Measurements from ENCODE around the gene ZNRF3. TPM values are rescaled to one million over a fixed set of nuclear protein-coding genes. Genes with fewer than 3 reads are reported as not detected.

Gene ZNRF3
- polyA plus RNA-seq, 1 of the 3 experiments (the other 2 are of a cell fraction) = 4.2 TPM

GRCh38 chr22:29016067-29016938 lies 132.9 kb downstream of the ZNRF3 start (continued):
- TF ChIP-seq PBX3 (IDR thresholded peaks at IDR 0.05) (no peak), MEF2A (IDR thresholded peaks at IDR 0.05; ENCODE audit: borderline replicate concordance, low read depth) (no peak), MAX (IDR thresholded peaks at IDR 0.05; ENCODE audit: low read depth) (no peak)

GRCh38 chr22:29018293-29019189 lies 135.2 kb downstream of the ZNRF3 start:
- Histone ChIP-seq H3K27ac (ENCODE audit: low read depth in 2 of 2, low read length in 1 of 2) (no peak overlapping the region), H4K20me1 (ENCODE audit: insufficient read depth) (no peaks in the 10 kb centered on the region), H3K36me3 (replicated peaks in 1 of 2; ENCODE audit: control insufficient read depth in 1 of 2, insufficient read depth in 2 of 2, low read length in 1 of 2) (peaks cover 0 to 3% of the 10 kb centered on the region in 2 experiments), H3K4me1 (ENCODE audit: control insufficient read depth in 1 of 2, insufficient read depth in 2 of 2, low read depth in 1 of 2, low read length in 1 of 2) (peaks cover 0 to 8% of the 10 kb centered on the region in 2 experiments; a peak in 1 of 4 replicates), H3K9me3 (no peaks in the 10 kb centered on the region), H3K79me2 (ENCODE audit: insufficient read depth) (0 out of 2 replicates have a peak, but pooled peaks cover 3% of the 10 kb centered on the region), H3K27me3 (ENCODE audit: insufficient read depth) (no peaks in the 10 kb centered on the region), H3F3A (replicated peaks; ENCODE audit: insufficient read depth) (no peaks in the 10 kb centered on the region), H3K4me3 (ENCODE audit: low read depth in 2 of 2, low read length in 1 of 2) (no peak overlapping the region), H2AFZ (ENCODE audit: low read depth) (no peak overlapping the region), H3K9ac (no peak overlapping the region), H3K4me2 (no peak overlapping the region), H3K9me2 (no peaks in the 10 kb centered on the region)
- CTCF ChIA-PET = no interaction called here
- no peak for TF ChIP-seq EP300 (IDR thresholded peaks at IDR 0.05; ENCODE audit: borderline replicate concordance in 1 of 2, low read depth in 1 of 2, low read length in 1 of 2)
- no peak for TF ChIP-seq TEAD4 (IDR thresholded peaks at IDR 0.05; ENCODE audit: borderline replicate concordance, insufficient read depth)
- no peak for TF ChIP-seq MXI1 (IDR thresholded peaks at IDR 0.05; ENCODE audit: low read depth, low read length)
- TF ChIP-seq RAD21 (IDR thresholded peaks at IDR 0.05; ENCODE audit: low read length) = no peak
- TF ChIP-seq CHD2 (IDR thresholded peaks at IDR 0.05; ENCODE audit: low read length, partially characterized antibody) = no peak
- no peak for TF ChIP-seq CTCF (IDR thresholded peaks at IDR 0.05)
- TF ChIP-seq JUND (IDR thresholded peaks at IDR 0.05) = no peak
- no peak for TF ChIP-seq FOSL2 (IDR thresholded peaks at IDR 0.05; ENCODE audit: borderline replicate concordance, low read depth)
- no peak for TF ChIP-seq GATA2 (CRISPR knock-in tag; IDR thresholded peaks at IDR 0.05)
- no peak for TF ChIP-seq MEF2A (IDR thresholded peaks at IDR 0.05; ENCODE audit: borderline replicate concordance, low read depth)
- no peak for TF ChIP-seq RXRA (IDR thresholded peaks at IDR 0.05; ENCODE audit: borderline replicate concordance, low read depth)
- no peak for TF ChIP-seq FOXJ3 (CRISPR knock-in tag; IDR thresholded peaks at IDR 0.05)
- no peak for TF ChIP-seq PBX3 (IDR thresholded peaks at IDR 0.05)
- no peak for TF ChIP-seq USF1 (IDR thresholded peaks at IDR 0.05; ENCODE audit: borderline replicate concordance, low read depth)
- DNase-seq = no peak
- POLR2A ChIA-PET = no interaction called here
- WGBS (ENCODE audit: low lambda C conversion rate) = 95% methylated on average over 4 of the region's 4 CpGs

Measured in SK-N-SH (cell line).